SK-N-SH treated with all-trans-retinoic acid at 6 μM for 48 hours (cell line): ENCODE data around the gene RFC1.

Experiments used
- ZFP30 ChIP-seq: fragments of 450-650 bp; formaldehyde crosslinking; IDR thresholded peaks from 2 replicates; pipeline ENCODE4 v1.5.0; 2022; ENCODE audit warnings: mild to moderate bottlenecking, moderate library complexity
- ZNF70 ChIP-seq: fragments of 450-650 bp; formaldehyde crosslinking; IDR thresholded peaks from 2 replicates; pipeline ENCODE4 v1.5.0; 2020; ENCODE audit warnings: mild to moderate bottlenecking, moderate library complexity
- TF ChIP-seq, protein P1 (sequence below): fragments of 250-450 bp; sonication (Bioruptor Pico); IDR thresholded peaks from 2 replicates; pipeline ENCODE4 v1.8.0; 2020; ENCODE audit warnings: mild to moderate bottlenecking, moderate library complexity, borderline replicate concordance

DNA sequence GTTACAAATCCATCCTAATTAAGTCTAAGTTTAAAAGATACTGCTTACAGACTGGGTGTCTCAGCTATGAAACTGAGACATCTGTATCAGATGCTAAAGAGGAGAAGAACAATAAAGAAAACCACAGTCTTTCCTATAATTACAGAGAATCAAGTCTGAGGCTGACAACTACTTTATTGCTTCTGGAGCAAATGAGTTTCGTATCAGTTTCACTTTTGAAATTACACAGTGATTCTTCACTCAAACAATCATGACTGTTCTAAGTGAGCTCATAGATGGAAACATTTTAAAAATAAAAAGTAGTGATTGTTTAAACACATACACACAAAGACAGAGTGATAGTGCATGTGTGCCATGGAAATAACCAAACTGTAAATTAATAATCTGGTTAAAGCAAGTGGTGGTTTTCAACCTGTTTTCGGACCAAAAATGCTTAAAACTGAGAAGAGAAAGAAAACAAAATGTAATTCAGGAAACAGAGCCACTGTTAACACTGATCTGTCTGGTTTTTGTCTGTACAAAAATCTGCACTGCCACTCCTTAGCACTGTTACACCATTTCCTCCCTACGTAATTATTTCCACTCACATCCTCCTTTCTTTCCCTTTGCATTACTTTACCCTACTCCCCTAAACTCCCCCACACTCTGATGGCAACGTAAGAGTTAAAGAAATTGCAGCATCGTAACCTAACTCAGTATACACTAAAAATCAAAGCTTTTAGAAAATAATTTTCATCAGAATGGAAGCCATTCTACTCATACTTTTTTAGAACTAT is 12.5 kb downstream of the RFC1 start:
- TF ChIP-seq ZNF70 (CRISPR knock-in tag): no peak
- TF ChIP-seq ZFP30 (CRISPR knock-in tag): no peak
- TF ChIP-seq, protein P1, sequence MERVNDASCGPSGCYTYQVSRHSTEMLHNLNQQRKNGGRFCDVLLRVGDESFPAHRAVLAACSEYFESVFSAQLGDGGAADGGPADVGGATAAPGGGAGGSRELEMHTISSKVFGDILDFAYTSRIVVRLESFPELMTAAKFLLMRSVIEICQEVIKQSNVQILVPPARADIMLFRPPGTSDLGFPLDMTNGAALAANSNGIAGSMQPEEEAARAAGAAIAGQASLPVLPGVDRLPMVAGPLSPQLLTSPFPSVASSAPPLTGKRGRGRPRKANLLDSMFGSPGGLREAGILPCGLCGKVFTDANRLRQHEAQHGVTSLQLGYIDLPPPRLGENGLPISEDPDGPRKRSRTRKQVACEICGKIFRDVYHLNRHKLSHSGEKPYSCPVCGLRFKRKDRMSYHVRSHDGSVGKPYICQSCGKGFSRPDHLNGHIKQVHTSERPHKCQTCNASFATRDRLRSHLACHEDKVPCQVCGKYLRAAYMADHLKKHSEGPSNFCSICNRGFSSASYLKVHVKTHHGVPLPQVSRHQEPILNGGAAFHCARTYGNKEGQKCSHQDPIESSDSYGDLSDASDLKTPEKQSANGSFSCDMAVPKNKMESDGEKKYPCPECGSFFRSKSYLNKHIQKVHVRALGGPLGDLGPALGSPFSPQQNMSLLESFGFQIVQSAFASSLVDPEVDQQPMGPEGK (CRISPR knock-in tag): no peak
